ENCODE data around the gene RASSF4.

Gene RASSF4

DNA sequence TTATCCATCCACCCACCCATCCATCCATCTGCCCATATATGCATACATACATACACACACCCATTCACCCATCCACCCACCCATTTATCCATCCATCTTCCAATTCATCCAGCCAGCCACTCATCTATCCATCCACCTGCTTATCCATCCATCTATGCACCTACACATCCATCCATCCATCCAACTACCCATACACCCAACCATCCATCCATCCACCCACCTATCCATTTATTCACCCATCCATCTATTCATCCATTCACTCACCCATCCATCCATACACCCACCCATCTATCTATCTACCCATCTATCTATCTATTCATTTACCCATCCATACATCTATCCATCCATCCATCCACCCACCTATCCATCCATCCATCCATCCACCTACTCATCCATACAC lies 31.1 kb upstream of the RASSF4 start:
- no peak for DNase-seq

DNA sequence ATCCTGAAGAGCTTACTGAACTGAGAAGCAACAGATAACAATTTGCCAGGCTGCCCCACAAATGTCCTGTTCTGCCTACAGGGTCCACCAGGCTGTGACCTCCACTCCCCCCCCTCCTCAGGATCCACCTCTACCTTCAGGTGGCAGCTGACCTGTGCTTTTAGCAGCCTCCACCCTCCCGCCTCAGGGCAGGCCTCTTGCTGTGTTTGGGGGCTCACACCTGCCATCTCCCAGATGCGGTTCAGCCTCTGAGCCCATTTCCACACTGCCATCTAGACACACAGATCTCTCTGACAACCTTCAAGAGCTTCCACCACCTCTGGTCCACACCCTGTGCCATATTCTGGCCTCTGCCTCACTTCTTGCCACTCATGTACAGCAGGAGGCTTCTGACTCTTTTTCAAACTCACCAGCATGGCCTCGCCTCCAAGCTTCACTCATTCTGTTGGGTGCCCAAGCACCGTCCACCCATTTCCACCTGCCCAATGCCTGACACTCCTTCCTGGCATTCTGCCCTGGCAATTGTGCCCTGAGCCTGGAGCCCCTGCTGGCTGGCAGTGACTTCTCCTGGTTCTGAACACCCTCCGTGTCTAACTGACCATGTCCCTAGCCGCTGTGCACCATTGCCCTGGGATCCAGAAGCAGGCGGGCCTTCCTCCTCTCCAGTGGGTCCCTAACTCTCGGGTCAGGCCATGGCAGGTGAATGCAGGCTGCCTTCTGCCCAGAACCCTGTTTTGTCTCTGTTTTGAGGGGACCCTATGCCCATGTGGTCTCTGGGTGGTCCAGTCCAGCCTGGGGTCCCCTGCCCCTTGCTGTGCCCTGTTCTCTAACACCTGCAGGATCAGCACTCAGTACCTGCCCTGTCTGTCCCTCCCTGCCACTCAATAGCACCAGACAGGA lies 30.0 kb upstream of the RASSF4 start:
- DNase-seq: no peak

DNA sequence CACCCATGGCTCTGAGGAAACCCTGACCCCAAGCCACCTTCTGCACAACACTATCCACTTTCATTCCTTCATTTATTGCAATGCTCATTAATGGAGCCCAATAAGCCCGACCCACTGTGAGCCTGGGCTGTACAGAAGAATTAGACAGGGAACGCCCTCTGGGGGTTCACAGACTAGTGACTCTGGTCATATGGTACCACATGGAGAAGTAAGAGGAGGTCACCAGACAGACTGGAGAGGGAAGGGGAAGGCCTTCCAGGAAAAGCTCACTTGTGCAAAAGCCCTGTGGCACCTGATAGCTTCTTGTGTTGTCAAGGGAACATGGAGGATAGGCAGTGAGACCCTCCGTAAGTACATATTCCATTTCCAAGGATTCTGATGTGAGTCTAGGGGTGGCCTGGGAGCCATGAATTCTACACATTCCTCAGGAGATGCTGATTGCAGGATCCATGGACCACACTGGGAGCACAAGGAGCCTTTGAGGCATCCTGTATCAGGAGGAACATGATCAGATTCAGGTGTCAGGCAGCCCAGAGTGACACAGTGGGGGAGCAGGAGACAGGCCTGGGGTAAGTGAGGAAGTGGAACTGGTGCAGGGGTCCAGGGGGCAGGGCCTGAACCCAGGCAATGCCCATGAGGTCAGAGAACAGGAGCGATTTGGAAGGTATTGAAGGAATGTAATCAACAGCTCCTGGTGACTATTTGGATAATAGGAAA lies 28.5 kb upstream of the RASSF4 start:
- DNase-seq: no peak

DNA sequence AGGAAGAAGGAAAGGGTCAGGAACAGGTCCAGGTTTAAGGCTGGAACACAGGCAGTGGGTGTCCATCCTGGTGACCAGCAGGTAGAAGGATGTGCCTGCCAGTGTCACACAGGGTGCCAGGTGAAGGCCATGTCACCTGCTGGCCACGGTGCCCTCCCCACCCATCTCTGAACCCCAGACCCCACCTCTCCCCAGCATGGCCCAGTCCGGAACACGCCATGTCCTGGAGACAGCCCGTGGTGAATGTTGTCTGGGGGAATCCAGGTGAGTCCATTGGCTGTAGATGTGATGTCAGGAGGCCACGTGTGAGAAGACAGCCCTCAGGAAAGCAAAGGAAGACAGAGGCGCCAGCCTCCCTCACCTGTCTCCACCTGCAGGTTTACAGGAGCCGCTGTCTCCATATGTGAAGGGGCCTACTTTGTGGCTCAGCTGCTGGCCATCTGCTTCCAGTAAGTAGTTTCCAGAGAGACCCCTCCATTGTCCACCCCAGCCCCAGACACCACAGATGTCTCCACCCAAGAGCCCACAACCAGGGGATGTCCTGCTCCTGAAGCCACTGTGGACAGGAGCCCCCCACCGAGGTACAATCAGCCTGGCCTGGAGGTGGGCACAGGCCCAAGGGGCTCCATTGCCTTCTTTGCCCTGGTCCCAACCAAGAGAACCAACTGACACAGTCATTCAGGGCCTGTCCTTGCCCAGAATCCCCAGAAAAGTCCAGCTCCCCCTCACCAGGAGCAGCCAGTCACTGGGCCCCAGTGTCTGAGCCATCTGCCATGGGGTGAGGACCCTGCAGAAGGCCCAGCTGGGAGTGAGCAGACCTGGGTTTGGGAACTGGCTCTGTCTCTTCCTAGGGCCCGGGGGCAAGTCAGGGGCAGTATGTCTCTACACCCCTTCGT lies 27.7 kb upstream of the RASSF4 start:
- DNase-seq: no peak

DNA sequence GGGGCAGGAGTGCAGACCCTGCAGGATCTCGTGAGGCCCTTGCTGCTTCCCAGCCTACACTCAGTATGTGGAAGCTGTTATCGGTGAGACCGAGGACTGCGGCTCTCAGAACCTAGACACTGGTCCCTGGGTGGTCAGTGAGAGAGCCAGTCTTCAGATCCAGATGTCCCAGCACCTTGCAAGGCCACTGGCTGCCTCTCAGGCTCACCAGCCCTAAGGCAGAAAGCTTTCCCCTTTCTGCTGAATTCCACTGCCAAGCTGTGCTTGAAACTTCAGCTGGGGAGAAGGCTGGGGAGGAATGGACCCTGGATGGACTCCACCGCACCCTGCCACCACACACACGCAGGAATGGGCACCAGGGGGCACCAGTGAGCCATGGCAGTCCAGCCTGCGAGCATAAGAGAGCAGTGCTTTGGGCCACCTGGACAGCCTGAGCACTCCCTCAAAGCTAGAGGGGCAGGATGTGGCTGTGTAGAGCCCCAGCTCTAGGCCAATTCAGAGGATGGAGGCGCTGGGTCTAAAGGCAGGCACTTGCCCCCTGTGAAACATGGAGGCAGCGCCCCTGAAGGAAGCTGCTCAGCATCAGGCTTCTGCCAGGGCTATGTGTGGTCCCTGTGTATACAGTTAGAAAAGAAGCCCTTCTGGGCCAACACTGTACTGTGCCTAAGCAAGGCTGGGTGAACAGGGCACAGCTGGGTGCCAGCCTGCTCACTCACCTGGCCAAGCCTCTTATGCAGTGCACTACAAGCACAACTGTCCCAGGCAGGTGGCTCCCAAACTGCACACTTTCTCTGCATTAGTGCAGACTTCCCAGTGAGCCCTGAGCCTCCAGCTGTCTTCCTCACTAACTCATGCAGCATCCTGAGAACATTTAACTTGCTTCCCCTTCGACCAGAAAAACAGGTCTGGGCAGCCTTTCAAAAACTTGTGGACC lies 26.8 kb upstream of the RASSF4 start:
- peak; percentile 86 for DNase-seq

DNA sequence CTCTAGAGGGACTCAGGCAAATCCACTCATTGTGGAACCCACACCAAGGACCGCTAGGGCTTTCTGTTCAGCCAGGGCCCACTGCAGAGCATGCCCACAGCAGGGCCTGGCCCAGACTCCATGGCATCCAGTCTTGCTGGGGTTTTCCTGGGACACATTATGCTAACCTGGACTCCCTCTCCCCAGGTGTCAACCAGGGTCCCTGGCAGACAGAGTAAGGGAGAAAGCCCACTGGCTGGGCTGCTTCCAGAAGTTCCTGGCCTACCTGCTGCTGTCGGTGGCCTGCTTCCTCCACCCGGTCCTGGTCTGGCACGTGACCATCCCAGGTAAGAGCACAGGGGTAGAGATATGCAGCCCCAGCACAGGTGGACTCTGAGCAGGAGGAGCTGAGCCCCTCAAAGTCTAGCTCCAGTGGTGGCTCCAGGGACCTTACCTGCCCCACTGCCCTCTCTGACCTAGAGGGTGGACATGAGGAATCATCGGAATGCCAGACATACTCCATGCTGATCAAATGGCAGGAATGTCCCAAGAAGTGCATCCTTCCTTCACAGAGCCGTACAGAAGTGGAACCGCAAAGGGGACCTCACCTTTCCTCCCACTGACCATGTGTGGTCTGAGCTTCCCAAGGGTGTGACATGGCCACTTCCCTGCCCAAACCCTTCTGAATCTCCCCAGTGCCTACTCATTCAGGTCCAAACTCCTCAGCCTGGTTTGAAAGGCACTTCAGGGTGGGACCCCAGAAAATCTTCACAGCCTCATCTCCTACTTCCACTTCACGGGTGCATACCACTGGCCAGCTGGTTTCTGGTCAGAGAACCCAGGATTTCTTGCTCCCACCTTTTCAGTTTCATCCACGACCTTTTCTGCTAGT lies 25.9 kb upstream of the RASSF4 start:
- DNase-seq: no peak

DNA sequence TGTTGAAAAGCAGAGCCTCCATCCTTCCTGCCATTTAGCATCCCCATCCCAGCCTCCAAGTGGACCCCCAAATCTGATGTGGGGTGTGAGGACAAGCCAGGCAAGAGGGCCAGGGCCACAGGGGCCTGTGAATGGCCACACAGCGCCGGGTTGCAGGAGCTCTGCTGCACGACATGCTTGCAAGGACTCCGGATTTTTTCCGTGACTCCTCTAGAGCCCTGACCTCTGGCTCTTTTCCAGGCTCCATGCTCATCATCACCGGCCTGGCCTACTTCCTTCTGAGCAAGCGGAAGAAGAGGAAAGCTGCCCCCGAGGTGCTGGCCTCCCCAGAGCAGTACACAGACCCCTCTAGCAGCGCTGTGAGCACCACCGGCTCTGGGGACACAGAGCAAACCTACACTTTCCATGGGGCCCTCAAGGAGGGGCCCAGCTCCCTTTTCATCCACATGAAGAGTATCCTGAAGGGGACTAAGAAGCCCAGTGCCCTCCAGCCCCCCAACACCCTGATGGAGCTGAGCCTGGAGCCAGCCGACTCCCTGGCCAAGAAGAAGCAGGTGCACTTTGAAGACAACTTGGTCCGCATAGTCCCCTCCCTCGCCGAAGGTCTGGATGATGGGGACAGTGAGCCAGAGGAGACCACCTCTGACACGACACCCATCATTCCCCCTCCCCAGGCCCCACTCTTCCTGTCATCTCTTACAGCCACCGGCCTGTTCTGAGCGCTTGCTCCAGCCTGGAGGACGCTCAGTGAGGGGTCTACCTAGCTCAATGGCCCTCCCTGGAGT lies 25.0 kb upstream of the RASSF4 start:
- DNase-seq: no peak

DNA sequence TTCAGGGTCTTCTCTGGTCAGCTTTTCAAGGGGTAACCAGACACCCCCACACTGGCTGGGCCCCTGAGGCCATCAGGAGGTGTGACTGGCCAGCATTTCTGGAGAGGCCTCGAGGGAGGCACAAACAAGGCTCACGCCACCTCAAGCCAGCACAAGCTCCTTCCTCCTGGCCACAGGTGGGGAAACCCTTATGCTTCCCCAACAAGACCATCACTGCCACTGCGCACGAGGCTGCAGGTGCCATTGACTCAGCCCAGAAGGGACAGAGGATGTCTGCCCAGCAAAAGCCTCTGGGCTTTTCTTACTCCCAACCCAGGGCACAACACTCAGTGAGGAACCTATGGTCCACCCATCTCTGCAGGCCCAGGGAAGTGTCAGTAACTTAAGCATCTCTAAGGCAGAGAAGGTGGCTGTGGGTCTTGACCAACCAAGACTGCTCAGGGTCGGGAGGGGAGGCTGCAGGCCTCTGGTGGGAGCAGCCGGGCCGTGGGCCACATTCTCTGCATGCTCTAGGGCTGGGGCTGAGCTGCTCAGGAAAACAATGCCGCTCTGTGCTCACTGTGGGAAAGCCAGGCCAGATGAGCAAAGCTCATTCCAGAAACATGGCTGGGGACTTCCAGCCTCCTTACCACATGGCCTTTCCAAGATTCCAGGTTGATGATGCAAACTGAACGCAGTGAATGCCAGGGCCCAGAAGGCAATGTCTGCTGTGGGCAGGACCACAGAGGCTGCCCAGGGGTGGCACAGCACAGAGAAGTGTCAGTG lies 24.2 kb upstream of the RASSF4 start:
- no peak for DNase-seq

DNA sequence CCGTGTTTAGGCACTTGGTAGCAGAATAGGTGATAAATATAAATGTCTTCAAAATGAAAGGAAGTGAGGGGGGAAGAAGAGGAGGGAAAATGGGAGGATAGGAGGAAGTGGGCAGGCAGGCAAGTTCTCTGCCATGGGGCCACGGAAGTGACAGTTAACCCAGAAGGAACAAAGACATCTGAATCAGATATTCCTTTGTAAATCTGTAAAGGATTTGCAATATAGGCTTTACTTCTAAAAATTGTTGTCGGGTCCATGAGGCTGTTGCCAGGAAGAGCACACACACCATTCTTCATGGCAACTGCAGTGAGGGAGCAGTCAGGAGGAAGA lies 23.7 kb upstream of the RASSF4 start:
- no peak for DNase-seq

DNA sequence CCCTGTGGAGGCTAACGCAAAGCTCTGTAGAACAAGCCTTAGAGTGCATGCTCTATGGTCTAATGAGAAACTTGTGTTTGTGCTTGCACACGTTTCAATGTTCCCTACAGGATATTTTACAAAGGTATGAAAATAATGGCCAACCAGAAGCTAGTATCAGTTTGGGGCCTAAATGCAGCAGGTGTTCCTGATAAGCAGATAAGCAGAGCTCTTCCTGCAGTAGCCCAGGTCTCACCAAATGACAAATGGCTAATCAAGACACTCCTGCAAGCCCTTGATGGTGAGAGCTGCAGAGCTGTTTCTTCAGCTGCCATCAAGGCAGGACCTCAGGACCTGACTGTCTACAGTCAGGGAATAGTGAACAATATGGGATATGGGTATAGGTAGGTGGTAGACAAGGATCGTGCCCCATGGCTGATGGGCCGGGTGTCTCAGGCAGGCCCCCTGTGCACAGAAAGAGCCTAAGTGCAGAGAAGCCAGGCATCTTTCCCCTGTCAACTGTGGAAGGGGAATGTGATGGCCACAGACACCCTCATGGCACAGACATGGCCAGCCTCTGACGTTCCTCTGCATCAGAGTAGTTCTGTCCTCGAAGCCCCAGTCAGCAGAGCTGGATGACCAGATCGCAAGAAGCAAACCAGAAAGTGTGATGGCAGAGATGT lies 23.2 kb upstream of the RASSF4 start:
- DNase-seq: no peak

DNA sequence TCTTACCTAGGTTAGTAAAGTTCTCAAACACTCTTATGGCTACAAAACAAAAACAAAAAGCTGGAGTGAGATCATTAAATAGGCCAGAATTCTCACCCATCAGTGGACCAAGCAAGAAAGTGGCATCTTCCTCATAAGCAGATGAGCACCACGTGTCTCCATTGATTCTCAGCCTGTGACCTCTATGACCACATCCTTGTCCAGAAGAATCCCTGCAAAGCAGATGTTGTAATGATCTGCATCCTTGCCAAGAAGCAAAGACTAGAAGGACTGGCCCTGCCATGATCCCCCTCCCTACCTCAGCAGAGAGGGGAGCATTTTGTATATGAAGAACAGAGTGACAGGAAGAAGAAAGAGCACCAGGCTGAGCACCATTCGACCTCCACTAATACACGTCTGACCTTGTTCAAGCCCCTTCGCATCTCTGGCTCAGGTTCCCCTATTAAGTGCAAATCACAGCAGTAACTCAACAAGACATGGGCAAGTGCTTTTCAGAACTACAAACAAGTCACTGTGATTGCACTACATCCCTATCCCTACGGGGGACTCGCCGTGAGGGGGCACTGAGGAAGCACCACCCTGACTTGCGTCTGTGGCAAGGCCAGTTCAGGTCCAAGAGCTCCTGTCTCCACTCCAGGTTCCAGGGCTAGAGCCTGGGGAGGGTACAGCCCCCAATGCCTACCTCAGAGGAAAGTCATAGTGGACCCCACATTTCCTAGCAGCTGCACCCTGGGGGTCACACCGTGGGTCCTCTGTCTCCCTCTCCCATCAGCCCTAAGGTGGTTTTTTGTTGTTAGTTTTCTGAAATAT lies 22.2 kb upstream of the RASSF4 start:
- no peak for DNase-seq

DNA sequence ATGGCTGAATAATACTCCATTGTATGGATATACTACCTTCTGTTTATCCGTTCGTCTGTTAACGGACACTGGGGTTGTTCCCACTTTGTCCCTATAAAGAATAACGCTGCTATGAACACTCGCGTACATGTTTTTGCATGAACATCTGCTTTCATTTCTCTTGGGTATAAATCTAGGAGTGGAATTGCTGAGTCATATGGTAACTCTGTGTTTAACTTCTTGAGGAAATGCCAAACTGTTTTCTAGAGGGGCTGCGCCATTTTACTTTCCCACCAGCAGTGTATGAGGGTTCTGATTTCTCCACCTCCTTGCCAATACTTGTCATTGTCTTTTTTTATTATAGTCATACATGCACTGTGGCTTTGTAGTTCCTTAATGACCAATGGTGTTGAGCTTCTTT lies 20.6 kb upstream of the RASSF4 start:
- DNase-seq: no peak

DNA sequence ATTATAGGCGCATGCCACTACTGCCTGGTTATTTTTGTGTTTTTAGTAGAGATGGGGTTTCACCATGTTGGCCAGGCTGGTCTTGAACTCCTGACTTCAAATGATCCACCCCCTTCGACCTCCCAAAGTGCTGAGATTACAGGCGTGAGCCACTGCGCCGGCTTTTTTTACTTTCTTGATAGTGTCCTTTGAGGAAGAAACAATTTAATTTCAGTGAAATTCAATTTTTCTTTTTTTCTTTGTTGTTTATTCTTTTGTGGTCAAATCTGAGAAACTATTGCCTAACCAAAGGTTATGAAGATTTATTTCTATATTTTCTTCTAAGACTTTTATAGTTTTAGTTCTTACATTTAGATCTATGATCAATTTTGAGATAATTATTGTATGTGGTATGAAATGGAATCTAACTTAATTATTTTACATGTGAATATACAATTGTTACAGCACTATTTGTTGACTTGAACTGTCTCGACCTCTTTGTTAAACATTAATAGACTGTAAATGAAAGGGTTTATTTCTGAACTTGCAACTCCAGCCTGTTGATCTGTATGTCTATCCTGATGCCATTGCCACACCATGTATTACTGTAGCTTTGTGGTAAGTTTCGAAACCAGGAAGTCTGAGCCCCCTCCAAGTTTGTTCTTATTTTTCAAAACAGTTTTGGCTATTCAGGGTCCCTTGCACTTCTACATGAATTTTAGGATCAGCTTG lies 19.8 kb upstream of the RASSF4 start:
- DNase-seq: no peak

DNA sequence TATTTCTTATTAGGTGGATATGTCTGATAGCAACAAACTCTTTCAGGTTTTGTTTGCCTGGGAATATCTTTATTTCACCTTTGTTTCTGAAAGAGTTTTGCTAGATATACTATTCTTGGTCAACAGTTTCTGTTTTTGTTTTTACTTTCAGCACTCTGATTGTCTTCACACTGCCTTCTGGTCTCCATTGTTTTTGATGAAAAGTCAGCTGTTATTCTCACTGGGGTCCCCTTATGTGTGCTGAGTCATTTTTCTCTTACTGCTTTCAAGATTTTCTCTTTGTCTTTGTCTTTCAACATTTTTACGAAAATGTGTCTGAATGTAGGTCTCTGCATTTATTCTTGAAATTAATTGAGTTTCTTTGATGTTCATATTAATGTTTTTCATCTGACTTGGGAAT lies 15.2 kb upstream of the RASSF4 start:
- no peak for DNase-seq

DNA sequence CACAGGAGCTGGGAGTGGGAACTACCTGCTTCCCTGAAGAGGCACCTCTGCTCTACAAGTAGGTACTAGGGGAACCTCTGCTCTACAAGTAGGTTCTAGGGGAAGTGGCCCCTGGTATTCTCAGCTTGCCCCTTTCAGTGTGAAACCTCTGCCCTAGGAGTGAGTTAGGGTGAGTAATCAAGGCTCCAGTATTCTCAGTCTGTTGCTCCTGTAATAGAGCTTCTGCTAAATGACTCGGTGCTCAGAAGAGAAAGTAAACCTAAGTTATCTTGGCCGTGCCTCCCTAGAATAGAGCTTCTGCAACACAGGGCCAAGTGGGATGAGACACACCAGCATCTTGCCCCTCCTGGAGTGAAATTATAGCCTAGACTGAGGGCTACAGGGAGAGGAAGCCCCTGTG lies 13.4 kb upstream of the RASSF4 start:
- DNase-seq: no peak

DNA sequence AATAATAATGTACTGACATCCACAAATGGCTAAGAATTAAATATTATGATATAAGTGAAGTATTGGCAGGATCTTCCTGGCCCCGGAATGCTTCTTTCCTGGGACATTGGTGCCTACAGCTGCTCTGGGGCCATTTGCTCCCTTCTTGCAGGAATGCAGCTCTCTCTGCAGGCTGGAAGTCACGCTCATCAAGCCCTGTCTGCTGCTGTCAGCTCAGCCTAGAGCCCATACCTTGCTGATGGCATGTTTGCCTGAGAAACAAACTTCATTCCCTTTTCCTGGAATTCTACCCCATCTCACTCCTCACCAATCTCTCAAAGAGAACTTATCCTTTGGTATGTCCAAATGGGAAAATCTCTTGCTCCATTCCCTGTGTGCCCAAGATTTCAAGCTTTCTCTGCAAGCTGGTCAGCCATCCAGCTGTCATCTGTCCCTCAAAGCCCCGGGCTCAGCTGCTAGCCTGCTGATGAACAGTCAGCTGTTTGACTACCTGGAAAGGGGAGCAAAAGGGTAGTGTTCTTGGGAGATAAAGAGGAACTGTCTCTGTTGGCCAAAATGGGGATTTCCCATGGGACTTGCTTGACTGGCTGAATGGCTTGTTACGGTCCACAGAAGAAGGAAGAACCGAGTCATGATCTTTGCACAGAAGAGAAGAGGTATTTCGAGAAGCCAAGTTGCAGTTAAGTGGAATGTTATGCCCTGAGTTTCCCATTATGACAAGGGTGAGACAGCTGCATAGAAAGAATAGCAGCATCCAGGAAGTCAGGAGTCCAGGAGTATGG lies 12.0 kb upstream of the RASSF4 start:
- no peak for DNase-seq

DNA sequence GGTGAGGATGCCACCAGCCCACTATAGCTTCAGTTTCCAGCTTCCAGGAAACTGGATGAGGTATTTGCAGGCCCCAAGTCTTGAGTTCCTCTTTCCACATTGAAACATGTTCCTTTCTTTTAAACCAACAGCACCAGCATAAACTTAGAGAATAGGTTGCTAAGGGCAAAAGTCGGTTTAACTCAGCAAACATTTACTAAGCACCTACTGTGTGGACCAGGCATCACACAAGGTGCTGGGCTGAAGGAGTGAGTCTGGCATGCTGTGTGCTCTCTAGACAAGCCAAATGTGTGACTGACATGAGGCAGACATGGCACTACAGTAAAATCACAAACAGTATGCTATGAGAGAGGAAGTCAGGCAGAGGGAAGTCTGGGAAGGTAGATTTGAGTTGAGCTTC lies 11.0 kb upstream of the RASSF4 start:
- DNase-seq: no peak
